Vagina (tissue), 2 donors: ENCODE data around the gene ZBTB16.

Experiments used
- POLR2AphosphoS5 ChIP-seq, 2 donors: sonication (generic); formaldehyde crosslinking; IDR thresholded peaks; one replicate each; pipeline ENCODE4 v1.9.0; 2017; ENCODE audit warnings: antibody characterized with exemption in 2 of 2, mild to moderate bottlenecking in 2 of 2, low read depth in 1 of 2; ENCODE audit not compliant: insufficient read depth in 1 of 2
- TF ChIP-seq, protein P1 (sequence below), 3 experiments: fragments of 450-650 bp in 2 of 3; fragments of 200-600 bp in 1 of 3; sonication (generic) in 1 of 3; IDR thresholded peaks; one replicate each; pipeline ENCODE4 v1.5.1; 2017 to 2019; ENCODE audit warnings: antibody characterized with exemption in 3 of 3, mild to moderate bottlenecking in 2 of 3, moderate library complexity in 2 of 3

DNA sequence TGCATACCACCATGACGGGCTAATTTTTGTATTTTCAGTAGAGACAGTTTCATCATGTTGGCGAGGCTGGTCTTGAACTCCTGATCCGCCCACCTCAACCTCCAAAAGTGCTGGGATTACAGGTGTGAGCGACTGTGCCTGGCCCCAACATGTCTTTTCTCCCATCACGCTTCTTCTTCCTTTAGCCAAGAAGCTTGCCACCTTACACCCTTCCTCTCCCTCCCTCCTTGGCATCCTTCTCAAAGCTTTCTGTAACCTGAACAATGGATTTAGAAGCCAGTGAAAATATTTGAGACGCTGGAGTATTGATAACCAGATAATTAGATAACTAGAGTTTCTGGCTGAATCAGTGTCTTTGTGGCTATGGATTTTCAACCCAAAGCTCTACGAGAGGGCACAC lies 225.4 kb downstream of the ZBTB16 start:
- TF ChIP-seq POLR2AphosphoS5 (IDR thresholded peaks at IDR 0.05; ENCODE audit: insufficient read depth in 1 of 2, low read depth in 1 of 2) = no peak
- TF ChIP-seq, protein P1, sequence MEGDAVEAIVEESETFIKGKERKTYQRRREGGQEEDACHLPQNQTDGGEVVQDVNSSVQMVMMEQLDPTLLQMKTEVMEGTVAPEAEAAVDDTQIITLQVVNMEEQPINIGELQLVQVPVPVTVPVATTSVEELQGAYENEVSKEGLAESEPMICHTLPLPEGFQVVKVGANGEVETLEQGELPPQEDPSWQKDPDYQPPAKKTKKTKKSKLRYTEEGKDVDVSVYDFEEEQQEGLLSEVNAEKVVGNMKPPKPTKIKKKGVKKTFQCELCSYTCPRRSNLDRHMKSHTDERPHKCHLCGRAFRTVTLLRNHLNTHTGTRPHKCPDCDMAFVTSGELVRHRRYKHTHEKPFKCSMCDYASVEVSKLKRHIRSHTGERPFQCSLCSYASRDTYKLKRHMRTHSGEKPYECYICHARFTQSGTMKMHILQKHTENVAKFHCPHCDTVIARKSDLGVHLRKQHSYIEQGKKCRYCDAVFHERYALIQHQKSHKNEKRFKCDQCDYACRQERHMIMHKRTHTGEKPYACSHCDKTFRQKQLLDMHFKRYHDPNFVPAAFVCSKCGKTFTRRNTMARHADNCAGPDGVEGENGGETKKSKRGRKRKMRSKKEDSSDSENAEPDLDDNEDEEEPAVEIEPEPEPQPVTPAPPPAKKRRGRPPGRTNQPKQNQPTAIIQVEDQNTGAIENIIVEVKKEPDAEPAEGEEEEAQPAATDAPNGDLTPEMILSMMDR (IDR thresholded peaks at IDR 0.05) = no peak
